Activated naive CD4-positive, alpha-beta T cell treated with anti-CD3 and anti-CD28 coated beads, Interleukin-2, amount 50 U/mL, for 16 hours (primary cell): ENCODE data around the gene JMJD4.
"Not testable (repeated sequence)": the region's sequence is repeated elsewhere in the genome, so short reads cannot be mapped to it uniquely, and the experiment has no call there.

Experiments
- DNase-seq: peaks from one replicate; pipeline ENCODE4 v3.0.0-alpha.2; 2020

The JMJD4 gene

DNA sequence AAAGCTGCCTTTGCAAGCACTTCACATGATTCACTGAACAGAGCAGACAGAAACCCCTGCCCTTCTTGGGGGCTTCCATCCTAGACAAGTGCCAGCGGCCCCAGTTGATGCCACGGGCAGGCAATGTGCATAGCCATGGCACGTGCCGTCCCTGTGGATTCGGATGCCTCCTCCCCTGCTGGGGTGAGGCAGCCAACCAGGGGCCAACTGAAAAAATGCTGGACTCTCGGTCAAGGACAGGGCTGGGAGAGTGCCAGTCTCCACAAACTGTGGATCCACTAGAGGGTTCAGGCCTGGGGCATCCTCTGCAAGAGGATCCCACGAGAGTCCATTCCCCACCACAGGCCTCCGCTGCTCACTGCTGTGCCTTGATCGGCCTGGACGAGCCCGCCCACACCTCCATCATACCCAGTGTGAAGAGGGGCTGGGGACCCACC lies 3.8 kb downstream of the JMJD4 start:
- no peak for DNase-seq

DNA sequence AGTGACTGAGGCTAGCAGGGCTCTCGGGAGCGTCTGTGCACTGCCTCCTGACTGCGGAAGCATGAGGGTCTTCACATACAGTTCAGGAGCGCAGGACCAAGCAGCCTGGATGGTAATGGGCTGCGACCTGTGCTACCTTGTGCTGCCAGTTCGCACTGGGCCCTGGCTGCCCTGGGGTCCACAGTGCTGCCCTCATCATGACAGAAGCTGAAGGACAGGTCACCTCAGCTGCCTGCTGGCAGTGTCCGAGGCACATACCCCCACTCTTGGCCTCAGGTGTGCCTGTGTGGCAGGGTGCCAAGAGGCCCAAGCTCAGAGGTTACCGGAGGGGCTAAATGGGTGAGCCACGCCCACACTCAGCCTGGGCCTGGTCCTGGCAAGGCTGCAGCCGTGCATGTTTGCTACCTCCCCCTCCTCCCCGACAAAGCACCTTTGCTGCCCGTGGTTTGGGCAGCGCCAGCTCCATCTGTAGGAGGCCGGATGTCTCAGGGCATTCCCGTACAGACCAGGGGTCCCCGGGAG lies 4.4 kb downstream of the JMJD4 start:
- DNase-seq, result no peak

DNA sequence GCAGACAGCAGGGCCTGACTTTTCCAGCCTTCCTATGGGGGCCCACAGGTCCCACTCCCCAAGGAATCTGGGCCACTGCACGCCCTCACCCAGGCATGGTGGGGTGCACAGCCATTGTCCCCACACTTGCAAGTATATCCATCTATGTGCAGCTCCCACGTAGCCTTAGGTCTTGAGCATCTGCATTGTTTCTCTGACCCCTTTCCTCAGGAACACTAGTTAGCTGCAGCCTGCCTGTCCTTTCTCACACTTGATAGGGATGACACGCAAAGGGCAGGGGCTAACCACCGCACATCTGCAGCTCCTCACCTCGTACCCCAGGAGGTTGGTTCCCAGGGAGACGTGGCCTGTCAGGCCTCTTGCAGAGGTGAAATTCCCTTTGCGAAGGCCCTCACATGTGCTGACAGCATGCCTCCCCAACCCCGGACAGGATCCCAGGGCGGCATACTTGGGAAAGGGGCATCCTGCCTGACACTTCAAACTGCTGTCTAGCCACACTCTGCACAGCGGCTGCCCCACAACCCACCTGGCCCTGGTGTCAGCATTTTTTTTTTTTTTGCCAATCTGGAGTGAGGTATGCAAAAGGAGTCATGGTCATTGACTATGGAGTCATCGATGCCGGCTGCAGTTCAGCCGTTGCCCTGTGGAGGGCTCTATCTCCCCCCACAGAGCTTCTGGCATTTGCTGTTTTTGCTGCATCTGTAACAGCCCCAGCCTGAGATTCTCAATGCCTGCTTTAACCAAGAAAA lies 5.0 kb downstream of the JMJD4 start:
- DNase-seq, result peak; percentile 52

DNA sequence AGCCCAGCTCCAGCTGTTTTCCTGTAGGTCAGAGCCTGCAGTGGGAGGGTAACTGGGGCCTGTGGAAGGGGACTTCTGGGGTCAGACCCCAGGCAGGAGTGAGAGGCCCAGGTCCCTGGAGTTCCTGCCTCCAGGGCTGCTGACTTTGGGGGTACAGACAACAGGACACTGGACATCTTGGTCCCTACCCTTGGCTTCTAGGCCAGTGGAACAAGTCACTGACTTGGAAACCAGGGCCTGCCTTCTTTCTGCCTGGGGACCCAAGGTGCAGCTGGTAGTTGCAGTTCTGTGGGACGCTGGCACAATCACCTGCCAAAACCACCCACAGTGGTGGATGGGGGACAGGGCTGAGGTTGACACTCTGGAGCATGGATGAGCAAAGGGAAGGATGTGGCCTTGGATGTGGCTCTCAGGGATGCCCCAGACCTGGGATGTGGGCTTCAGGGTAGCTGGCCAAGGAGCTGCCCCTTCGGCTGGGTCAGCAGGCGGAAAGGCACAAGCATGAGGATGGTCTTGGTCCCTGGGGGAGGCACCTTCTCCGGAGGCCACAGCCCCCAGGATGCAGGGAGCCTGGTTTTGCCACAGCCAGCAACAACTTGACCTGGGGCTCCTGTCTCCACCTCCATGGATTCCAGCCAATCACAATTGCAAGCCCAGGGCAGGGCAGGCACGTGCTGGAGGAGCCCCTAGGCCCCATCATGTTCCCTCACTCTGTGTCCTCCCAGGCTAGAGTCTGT lies 5.8 kb downstream of the JMJD4 start:
- DNase-seq, result no peak

DNA sequence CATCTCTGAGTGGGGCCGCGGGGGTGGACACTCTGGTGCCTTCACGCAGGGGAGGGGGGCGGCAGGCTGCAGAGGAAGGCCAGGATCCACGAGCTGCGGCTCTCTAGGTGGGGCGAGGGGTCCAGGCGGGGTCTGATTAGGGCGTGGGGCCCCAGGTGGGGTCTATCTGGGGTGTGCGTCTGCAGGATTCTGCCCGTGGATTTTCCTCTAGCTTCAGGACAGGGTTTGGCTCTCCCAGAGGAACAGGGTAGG lies 6.3 kb downstream of the JMJD4 start:
- DNase-seq, result no peak

DNA sequence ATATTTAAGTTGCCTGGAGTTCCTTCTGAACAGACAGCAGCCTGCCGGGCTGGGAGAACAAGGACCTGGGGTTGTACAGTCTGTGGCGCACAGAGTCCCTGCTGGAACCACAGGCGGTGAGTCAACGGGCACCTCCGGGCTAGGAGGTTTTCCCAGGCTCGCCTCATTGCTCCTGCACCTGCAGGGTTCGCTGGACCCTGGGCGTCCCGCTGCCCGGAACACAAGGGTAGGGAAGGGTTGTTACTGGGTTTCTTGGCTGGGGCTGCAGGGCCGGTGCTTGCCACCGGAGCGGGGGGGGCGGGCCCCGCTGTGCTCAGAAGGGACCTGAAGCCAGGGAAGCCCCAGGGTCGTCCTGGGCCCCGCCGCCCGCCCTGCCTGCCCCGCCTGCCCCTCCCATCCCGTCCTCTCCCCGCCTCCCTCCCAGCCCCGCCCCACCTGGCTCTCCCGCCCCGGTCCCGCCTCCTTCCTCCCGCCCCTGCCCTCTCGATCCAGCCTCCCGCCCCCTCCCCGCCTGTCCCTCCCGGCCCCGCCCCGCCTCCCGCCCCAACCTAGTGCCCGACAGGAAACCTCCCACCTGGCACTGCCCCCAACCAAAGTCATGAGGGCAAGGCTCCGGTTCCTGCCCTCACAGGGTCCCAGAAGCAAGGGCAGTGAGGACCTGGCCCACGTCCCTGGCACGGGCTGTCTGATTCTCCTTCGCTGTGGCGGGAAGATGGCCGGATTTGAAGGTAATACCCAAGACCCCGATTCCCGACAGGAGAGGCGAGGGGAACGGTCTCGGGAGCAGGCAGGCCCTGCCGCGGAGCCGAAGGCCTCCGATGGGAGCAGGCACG lies 6.8 kb downstream of the JMJD4 start:
- peak; percentile 63 for DNase-seq

DNA sequence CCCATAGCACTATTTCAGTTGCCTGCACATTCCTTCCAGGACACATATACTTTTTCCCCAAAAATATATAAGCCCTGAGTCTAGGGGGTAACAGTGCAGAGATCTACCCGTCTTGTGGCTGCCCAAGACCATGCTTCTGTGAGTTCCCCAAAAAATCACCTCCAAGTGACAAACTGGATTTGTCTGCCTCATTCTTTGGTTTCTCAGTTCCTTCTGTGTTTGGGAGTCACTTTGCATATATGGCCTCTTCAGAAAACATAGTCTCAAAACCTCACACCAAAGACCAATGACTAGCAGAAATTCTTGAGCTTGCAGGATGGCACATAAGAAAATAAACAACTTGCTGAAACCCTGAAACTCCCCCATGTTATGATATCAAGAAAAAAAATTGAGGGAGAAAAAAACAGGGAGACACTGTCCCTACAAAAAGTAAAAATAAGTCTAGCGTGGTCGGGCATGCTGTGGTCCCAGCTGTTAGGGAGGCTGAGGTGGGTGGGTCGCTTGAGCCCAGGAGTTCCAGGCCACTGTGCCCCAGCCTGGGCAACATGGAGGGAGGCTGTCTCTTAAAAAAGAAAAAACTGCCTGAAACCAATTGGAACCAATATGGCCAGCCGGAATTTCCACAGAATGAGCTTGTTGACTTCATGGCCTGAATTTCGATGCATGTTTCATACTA lies 8.0 kb downstream of the JMJD4 start:
- no peak for DNase-seq

DNA sequence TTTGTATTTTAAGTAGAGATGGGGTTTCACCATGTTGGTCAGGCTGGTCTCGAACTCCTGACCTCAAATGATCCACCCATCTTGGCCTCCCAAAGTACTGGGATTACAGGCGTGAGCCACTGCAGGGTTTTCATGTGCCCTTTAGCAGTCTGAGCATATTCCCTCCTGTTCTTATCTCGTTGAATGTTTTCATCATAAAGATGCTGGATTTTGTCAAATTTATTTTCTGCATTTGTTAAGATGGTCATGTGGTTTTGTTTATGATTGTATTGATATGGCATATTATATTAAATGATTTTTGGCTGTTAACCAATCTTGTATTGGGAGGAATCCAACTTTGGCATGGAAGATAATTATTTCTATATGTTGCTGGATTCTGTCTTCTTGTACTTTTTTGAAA lies 8.8 kb downstream of the JMJD4 start:
- no peak for DNase-seq

DNA sequence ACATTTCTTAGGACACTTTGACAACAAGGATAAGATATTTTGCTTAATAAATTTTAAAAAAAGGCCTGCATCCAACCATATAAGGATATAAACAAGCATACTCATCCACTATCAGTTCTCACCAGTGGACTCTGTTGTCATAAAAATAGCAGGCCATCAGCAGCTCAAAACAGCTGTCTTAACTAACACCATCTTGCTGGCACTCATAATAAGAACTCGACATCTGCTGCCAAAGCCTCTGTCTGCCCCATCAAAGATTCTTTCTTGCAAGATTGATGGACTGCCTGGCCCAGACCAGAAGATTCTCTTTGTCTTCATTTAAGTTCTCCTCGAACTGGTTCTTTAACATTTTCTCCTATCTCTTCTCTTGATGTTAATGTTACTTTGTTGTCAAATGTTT lies 10.1 kb downstream of the JMJD4 start:
- no peak for DNase-seq

DNA sequence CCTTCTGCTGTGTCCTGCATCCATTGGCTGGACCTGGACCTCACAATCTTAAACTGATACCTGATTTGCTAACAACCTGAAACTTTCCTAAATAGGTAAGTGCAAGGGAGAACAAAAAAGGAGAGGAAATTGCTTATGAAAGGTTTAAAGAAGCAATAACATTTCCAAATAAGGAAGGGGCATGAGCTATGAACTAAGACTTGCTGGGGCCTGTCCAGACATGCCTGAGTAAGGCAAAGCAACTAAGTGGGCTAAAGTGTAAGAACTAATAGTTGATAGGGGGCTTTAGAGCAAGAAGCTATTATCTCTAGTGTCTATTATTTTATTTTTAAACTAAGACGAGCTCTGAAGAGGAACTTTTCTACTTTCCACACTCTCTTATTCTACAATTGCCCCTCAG lies 11.6 kb downstream of the JMJD4 start:
- no peak for DNase-seq

DNA sequence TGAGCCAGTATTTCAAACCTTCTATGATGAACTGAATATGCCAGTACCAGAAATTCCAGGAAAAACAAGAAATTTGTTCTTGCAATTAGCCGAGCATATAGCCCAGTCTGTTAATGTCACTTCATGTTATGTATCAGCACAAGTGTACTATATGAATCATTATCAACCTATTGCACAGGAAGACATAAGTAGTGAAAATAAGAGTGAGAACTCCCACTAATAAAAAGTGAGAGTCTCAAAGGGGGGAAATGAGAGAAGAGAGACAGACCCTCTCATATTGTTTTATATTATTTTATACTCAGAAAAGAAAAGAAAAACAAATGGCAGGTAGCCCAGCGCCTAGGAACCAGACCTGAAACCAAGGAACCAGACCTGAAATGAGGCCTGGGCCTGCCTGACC lies 16.2 kb downstream of the JMJD4 start:
- no peak for DNase-seq

DNA sequence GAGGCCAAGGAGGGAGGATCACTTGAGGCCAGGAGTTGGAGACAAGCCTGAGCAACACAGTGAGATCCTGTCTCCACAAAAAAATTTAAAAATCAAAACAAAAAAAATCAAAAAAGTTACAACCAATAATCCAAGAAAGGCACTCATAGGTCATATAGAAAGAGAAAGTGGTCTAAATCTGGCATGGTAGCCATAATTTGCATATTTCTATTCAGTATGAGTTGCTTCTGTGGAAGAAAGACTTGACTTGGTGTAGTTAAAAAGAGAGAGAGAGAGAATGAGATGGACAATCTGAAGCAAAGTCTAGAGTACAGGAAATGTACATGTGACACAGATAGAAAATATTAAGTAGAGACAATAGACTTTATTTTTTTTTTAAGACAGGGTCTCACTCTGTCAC lies 22.5 kb downstream of the JMJD4 start:
- no peak for DNase-seq

DNA sequence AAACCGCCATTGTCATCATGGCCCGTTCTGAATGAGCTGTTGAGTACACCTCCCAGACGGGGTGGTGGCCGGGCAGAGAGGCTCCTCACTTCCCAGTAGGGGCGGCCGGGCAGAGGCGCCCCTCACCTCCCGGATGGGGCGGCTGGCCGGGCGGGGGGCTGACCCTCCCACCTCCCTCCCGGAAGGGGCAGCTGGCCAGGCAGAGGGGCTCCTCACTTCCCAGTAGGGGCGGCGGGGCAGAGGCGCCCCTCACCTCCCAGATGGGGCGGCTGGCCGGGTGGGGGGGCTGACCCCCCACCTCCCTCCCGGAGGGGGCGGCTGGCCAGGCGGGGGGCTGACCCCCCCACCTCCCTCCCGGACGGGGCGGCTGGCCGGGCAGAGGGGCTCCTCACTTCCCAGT lies 24.6 kb downstream of the JMJD4 start:
- DNase-seq, result not testable (repeated sequence)

DNA sequence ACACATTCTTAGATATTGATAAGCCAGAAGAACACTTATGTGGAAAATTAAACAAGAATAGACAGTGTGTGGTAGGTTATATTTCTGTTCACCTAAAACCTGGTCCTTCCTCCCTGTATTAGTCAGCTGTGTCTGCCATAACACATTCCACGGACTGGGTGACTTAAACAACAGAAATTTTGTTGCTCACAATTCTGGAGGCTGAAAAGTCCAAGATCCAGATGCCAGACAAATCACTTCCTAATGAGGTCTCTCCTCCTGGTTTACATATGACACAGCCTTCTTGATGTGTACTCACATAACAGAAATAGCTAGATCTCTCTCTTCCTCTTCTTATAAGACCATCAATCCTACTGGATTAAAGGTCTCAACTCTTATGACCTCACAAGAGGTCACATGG lies 25.7 kb downstream of the JMJD4 start:
- DNase-seq, result no peak

DNA sequence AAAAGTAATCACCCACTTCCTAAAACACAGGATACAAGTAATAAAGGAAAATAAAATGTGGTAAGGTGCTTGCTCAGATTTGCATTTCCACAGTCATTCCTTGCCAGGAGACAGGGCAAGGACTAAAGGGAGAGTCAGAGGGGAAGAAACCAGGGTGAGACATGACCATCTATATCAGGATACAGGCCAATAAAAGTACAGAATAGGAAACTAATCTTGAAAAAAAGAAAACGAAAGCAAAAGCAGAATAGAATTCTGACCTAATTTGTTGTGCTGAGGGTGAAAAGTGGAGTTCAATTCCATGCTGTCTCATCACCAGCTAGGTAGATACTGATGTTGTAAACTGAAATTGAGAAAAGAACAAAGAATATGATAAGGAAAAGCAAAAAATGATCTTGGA lies 27.3 kb downstream of the JMJD4 start:
- no peak for DNase-seq

DNA sequence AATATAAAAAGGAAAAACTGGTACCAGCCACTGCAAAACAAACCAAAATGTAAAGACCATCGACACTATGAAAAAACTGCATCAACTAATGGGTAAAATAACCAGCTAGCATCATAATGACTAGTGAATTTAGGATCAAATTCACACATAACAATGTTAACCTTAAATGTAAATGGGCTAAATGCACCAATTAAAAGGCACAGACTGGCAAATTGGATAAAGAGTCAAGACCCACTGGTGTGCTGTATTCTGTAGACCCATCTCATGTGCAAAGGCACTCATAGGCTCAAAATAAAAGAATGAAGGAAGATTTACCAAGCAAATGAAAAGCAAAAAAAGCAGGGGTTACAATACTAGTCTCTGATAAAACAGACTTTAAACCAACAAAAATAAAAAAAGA lies 33.5 kb downstream of the JMJD4 start:
- DNase-seq, result not testable (repeated sequence)

DNA sequence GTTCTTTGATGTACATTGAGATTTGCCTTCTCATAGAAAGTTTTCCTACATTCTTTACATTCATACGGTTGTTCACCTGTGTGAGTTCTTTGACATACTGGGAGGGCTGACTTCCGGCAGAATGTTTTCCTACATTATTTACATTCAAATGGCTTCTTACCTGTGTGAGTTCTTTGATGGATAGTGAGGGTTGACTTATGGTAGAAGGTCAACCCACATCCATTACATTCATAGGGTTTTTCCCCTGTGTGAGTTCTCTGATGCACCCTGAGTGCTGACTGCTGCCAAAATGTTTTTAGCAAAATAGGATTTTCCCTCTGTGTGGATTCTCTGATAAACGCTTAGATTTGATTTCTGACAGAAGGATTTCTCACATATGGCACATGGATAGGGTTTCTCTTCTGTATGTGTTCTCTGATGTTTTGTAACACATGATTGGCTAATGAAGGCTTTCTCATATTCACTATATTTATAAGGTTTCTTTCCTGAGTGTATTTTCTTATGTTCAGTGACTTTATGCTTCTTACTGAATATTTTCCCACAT lies 37.7 kb downstream of the JMJD4 start:
- no peak for DNase-seq

DNA sequence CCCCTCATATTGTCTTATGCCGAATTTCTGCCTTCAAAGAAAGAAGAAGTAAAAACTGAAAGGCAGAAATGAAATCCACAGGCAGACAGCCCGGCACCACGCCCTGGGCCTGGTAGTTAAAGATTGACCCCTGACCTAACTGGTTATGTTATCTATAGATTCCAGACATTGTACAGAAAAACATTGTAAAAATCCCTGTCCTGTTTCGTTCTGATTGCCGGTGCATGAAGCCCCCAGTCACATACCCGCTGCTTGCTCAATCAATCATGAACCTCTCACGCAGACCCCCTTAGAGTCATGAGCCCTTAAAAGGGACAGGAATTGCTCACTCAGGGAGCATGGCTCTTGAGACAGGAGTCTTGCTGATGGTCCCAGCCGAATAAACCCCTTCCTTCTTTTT lies 49.3 kb downstream of the JMJD4 start:
- DNase-seq, result no peak
